Melanocyte of skin (primary cell): Measurements from ENCODE around the gene KCNH5. TPM values are rescaled to one million over a fixed set of nuclear protein-coding genes. Genes with fewer than 3 reads are reported as not detected.

ENCODE experiments used
- total RNA-seq, 2 donors: library from RNA; depleted of rRNA; stranded (reverse); fragments of >200 nt; gene quantifications; 2 replicates each; pipeline ENCODE4 v1.2.3, GENCODE V29; 2012

KCNH5 gene
- not detected for total RNA-seq

GRCh38 chr14:63045234-63045611, at the start of gene KCNH5:
Gene KCNH5 (minus strand): TSS chr14:63045458. CDS start chr14:63045186, 272 bp downstream.

Other genes with a start within 250 kb of the KCNH5 start
- gene RHOJ, start 159.0 kb upstream of the KCNH5 start, total RNA-seq, result 10 to 100 TPM; 45.8 to 58.3 TPM